IMR-90 (cell line): Measurements from ENCODE around the gene GDPD5.

Experiments used
- CEBPB ChIP-seq: IDR thresholded peaks from 2 replicates; pipeline ENCODE4 v1.6.1; 2012; ENCODE audit warnings: low read depth, low read length, improper control_type of control experiment
- CHD1 ChIP-seq: IDR thresholded peaks from 2 replicates; pipeline ENCODE4 v1.6.1; 2012; ENCODE audit warnings: low read depth, low read length, improper control_type of control experiment
- FOS ChIP-seq: fragments of 150-350 bp; IDR thresholded peaks from 2 replicates; pipeline ENCODE4 v1.6.1; 2016; ENCODE audit warnings: low read depth, low read length
- MAFK ChIP-seq: IDR thresholded peaks from 2 replicates; pipeline ENCODE4 v1.6.1; 2012; ENCODE audit warnings: low read depth, low read length, improper control_type of control experiment
- MXI1 ChIP-seq: IDR thresholded peaks from 2 replicates; pipeline ENCODE4 v1.6.1; 2012; ENCODE audit warnings: low read depth, mild to moderate bottlenecking, low read length, moderate library complexity, borderline replicate concordance
- POLR2A ChIP-seq: IDR thresholded peaks from 2 replicates; pipeline ENCODE4 v1.6.1; 2012; ENCODE audit warnings: mild to moderate bottlenecking, low read depth, low read length
- RAD21 ChIP-seq: IDR thresholded peaks from 2 replicates; pipeline ENCODE4 v1.6.1; 2012; ENCODE audit warnings: low read length, improper control_type of control experiment
- RCOR1 ChIP-seq: IDR thresholded peaks from 2 replicates; pipeline ENCODE4 v1.6.1; 2012; ENCODE audit warnings: mild to moderate bottlenecking, low read length, improper control_type of control experiment; ENCODE audit not compliant: insufficient replicate concordance
- SMC3 ChIP-seq: fragments of 150-350 bp; IDR thresholded peaks from 2 replicates; pipeline ENCODE4 v1.6.1; 2016; ENCODE audit warnings: low read depth, mild to moderate bottlenecking, antibody characterized with exemption, low read length, moderate library complexity
- TF ChIP-seq, protein P1 (sequence below): conservative IDR thresholded peaks from 2 replicates; pipeline ENCODE4 v1.5.1; 2012; ENCODE audit warnings: mild to moderate bottlenecking, low read depth, low read length, improper control_type of control experiment

DNA sequence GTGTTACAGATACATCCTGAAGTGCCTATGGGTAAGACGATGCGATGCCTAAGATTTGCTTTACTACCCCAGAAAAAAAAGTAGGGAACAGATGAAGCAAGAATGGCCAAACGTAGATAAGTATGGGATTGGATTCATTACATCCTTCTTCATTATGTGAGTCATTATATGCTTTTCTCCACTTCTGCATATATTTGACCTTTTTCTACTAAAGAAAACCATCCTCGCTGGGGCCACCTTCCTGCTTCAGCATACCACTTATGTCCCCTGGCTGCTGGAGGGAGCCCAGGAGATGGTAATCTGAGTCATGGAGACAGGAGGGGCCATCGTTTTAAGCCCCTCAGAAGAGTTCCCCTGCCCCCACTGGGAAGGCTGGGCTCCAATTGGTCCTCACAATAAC lies 78.3 kb downstream of the GDPD5 start:
- TF ChIP-seq, protein P1, sequence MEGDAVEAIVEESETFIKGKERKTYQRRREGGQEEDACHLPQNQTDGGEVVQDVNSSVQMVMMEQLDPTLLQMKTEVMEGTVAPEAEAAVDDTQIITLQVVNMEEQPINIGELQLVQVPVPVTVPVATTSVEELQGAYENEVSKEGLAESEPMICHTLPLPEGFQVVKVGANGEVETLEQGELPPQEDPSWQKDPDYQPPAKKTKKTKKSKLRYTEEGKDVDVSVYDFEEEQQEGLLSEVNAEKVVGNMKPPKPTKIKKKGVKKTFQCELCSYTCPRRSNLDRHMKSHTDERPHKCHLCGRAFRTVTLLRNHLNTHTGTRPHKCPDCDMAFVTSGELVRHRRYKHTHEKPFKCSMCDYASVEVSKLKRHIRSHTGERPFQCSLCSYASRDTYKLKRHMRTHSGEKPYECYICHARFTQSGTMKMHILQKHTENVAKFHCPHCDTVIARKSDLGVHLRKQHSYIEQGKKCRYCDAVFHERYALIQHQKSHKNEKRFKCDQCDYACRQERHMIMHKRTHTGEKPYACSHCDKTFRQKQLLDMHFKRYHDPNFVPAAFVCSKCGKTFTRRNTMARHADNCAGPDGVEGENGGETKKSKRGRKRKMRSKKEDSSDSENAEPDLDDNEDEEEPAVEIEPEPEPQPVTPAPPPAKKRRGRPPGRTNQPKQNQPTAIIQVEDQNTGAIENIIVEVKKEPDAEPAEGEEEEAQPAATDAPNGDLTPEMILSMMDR, result no peak
- no peak for TF ChIP-seq CEBPB
- TF ChIP-seq POLR2A, result no peak
- TF ChIP-seq SMC3, result no peak
- no peak for TF ChIP-seq RAD21
- no peak for TF ChIP-seq CHD1
- TF ChIP-seq MAFK, result no peak
- no peak for TF ChIP-seq RCOR1
- no peak for TF ChIP-seq MXI1
- no peak for TF ChIP-seq FOS
